Germinal center (tissue), 1 donor: ENCODE data around the gene RGPD3.

Experiments
- DNase-seq: peaks from one replicate; pipeline ENCODE4 v3.0.0; 2012; ENCODE audit warnings: mixed read lengths, low spot score

Gene RGPD3

GRCh38 chr2:106342831-106343251 lies 125.4 kb downstream of the RGPD3 start:
- DNase-seq, result no peak

- DNase-seq, result no peak
These were observed 126.5 kb downstream of the RGPD3 start for GRCh38 chr2:106341666-106342065.
